ENCODE data around the gene RHOBTB3.

DNA sequence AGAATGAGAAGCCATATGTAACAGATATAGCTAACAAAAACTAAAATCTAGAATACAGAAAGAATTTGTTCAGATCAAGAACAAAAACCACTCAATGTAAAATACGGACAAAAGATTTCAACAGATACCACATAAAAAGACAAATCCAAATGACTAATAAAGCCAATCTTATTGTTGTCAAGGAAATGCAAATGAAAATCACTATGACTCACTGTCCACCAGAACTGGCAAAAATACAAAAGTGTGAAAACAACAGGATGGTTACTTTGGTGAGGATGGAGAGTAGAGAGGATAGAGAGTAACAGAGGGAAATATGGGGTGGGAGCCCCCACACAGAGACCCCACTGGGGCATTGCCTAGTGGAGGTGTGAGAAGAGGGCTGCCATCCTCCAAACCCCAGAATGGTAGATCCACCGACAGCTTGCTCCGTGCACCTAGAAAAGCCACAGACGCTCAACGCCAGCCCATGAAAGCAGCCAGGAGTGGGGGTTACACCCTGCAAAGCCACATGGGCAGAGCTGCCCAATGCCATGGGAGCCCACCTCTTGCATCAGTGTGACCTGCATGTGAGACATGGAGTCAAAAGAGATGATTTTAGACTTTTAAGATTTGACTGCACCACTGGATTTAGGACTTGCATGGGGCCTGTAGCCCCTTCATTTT lies 15.2 kb upstream of the RHOBTB3 start:
- no peak for TF ChIP-seq CTCF (conservative IDR thresholded peaks at IDR 0.05; ENCODE audit: low read length)
- TF ChIP-seq EZH2phosphoT487 (IDR thresholded peaks at IDR 0.05; ENCODE audit: borderline replicate concordance): no peak
